Right lobe of liver (tissue), 6 donors: Measurements from ENCODE around the gene TRIM66. TPM values are rescaled to one million over a fixed set of nuclear protein-coding genes. Genes with fewer than 3 reads are reported as not detected.

Experiments used
- ATAC-seq, 4 donors: fragments of 200-7000 bp; cut with Tn5 transposase; one replicate each; pipeline ENCODE4 v1.9.1; 2020; ENCODE audit warnings: mild to moderate bottlenecking in 4 of 4, moderate library complexity in 4 of 4
- DNase-seq, 3 donors: peaks; one replicate each; pipeline ENCODE4 v3.0.0-alpha.2; 2020
- H3K27ac ChIP-seq, 3 donors: fragments of 200-600 bp; one replicate each; pipeline ENCODE4 v1.8.0; 2022
- H3K27me3 ChIP-seq, 2 donors: fragments of 200-600 bp; one replicate each; pipeline ENCODE4 v1.8.0; 2022
- H3K36me3 ChIP-seq, 4 donors: fragments of 200-600 bp; sonication (generic) in 1 of 4; one replicate each; pipeline versions ENCODE4 v1.5.1 to v1.8.0; 2017 to 2022; ENCODE audit warnings: control low read depth in 1 of 4
- H3K4me1 ChIP-seq, 4 donors: fragments of 200-600 bp; sonication (generic) in 1 of 4; one replicate each; pipeline versions ENCODE4 v1.5.1 to v1.8.0; 2017 to 2022; ENCODE audit warnings: control low read depth in 1 of 4
- H3K4me3 ChIP-seq, 3 donors: fragments of 200-600 bp; one replicate each; pipeline ENCODE4 v1.8.0; 2022
- H3K9me3 ChIP-seq, 4 donors: fragments of 200-600 bp; sonication (generic) in 1 of 4; one replicate each; pipeline versions ENCODE4 v1.5.1 to v1.8.0; 2017 to 2022; ENCODE audit warnings: control low read depth in 1 of 4
- CTCF ChIP-seq, 4 donors: fragments of 200-600 bp in 3 of 4; fragments of 450-650 bp in 1 of 4; IDR thresholded peaks; one replicate each; pipeline versions ENCODE4 v1.5.1 to v1.8.0; 2016 to 2022; ENCODE audit warnings: antibody characterized with exemption in 4 of 4, mild to moderate bottlenecking in 2 of 4
- POLR2A ChIP-seq: fragments of 450-650 bp; IDR thresholded peaks from one replicate; pipeline ENCODE4 v1.6.1; 2017; ENCODE audit warnings: antibody characterized with exemption, mild to moderate bottlenecking
- WGBS: methylation state at CpG from one replicate; pipeline ENCODE4 v1.1.6; 2018; ENCODE audit warnings: low coverage, low lambda C conversion rate; ENCODE audit not compliant: insufficient coverage; ENCODE audit errors: missing lambda C conversion rate; 5-methylcytosine and 5-hydroxymethylcytosine counted together
- intact Hi-C, 2 donors: fragments of 100-400 bp; cut with DNase I; formaldehyde crosslinking; loops; one replicate each; pipeline versions ENCODE4 v1.11.2 to v1.14.1; 2022
- total RNA-seq, 6 experiments: library from RNA; depleted of rRNA in 2 of 6; stranded (reverse); fragments of >200 nt in 2 of 6; fragmentation: NEBNext Ultra II Directional in 3 of 6; extraction: Animal tissue kit (Norgen Biotek cat#: 25700) in 3 of 6; gene quantifications; one replicate each; pipeline versions ENCODE4 v1.1.0 to v1.2.4, GENCODE V29; 2016 to 2023
- donor health status: DM: no; HTN: yes; CAD: no.
- donor health status: DM: no; HTN: no; CAD: no.
- donor health status: DM: no; HTN: no; CAD: no.
- donor health status: DM: no; HTN: yes; CAD: no.
- donor health status: DM: no; HTN: yes; CAD: no.

Gene TRIM66
- total RNA-seq, 6 experiments from 2014 or later: 4.0 to 16.4 (median 6.9) TPM

- DNase-seq: no peak
- H3K27ac ChIP-seq: no peak overlapping the region
- peaks cover 0 to 45% (median 17%) of the 10 kb centered on the region in 4 donors for H3K4me1 ChIP-seq
- H3K36me3 ChIP-seq: peaks cover 0 to 5% (median 0%) of the 10 kb centered on the region in 4 donors
- H3K9me3 ChIP-seq: no peaks in the 10 kb centered on the region
- H3K4me3 ChIP-seq: no peak overlapping the region
- H3K27me3 ChIP-seq: no peaks in the 10 kb centered on the region
- TF ChIP-seq POLR2A (no peak), CTCF (IDR thresholded peaks at IDR 0.05) (no peak)
- ATAC-seq: no peak
- WGBS: 90% methylated on average over 3 of the region's 3 CpGs
- intact Hi-C loops: no loop called here
Observed at GRCh38 chr11:8722809-8723208, 40.3 kb upstream of the TRIM66 start.

GRCh38 chr11:8721609-8722500 lies 39.4 kb upstream of the TRIM66 start:
- TF ChIP-seq CTCF (IDR thresholded peaks at IDR 0.05) (no peak), POLR2A (no peak)
- Histone ChIP-seq H3K9me3 (no peaks in the 10 kb centered on the region), H3K36me3 (peaks cover 0 to 5% (median 0%) of the 10 kb centered on the region in 4 donors), H3K27me3 (no peaks in the 10 kb centered on the region), H3K4me3 (no peak overlapping the region), H3K4me1 (peaks cover 0 to 51% (median 23%) of the 10 kb centered on the region in 4 donors), H3K27ac (no peak overlapping the region)
- DNase-seq (peak in 1 of 3 donors; percentile 18), ATAC-seq (no peak)
- 84% methylated on average over 7 of the region's 13 CpGs for WGBS
- intact Hi-C loops: no loop called here

GRCh38 chr11:8720868-8721608 lies 38.6 kb upstream of the TRIM66 start:
- ATAC-seq (no peak), DNase-seq (no peak)
- Histone ChIP-seq H3K4me1 (peaks cover 0 to 52% (median 23%) of the 10 kb centered on the region in 4 donors), H3K27ac (peak overlapping the region in 2 of 3 donors; percentile 6 to 87), H3K36me3 (peaks cover 0 to 5% (median 0%) of the 10 kb centered on the region in 4 donors), H3K27me3 (no peaks in the 10 kb centered on the region), H3K9me3 (no peaks in the 10 kb centered on the region), H3K4me3 (no peak overlapping the region)
- WGBS: 22% methylated on average over 3 of the region's 5 CpGs
- no peak for TF ChIP-seq CTCF (IDR thresholded peaks at IDR 0.05)
- TF ChIP-seq POLR2A: no peak
- intact Hi-C loops: no loop called here

- intact Hi-C loops: no loop called here
- no peaks in the 10 kb centered on the region for H3K36me3 ChIP-seq
- H3K4me1 ChIP-seq: peaks cover 0 to 52% (median 23%) of the 10 kb centered on the region in 4 donors
- WGBS: 72% methylated on average over 3 of the region's 3 CpGs
- DNase-seq: no peak
- H3K4me3 ChIP-seq: no peak overlapping the region
- no peaks in the 10 kb centered on the region for H3K27me3 ChIP-seq
- H3K9me3 ChIP-seq: no peaks in the 10 kb centered on the region
- peak overlapping the region; percentile 6 to 87 (median 43) for H3K27ac ChIP-seq
- no peak for ATAC-seq
- TF ChIP-seq POLR2A (no peak), CTCF (IDR thresholded peaks at IDR 0.05) (no peak)
Observed at GRCh38 chr11:8720352-8720751, 37.9 kb upstream of the TRIM66 start.
